CD14-positive monocyte (primary cell): ENCODE results near the gene HNRNPC. TPM values are rescaled to one million over a fixed set of nuclear protein-coding genes. Genes with fewer than 3 reads are reported as not detected.
"Not testable (repeated sequence)": the region's sequence is repeated elsewhere in the genome, so short reads cannot be mapped to it uniquely, and the experiment has no call there.

Source experiments
- DNase-seq, 3 donors: peaks; one replicate each; pipeline ENCODE4 v3.0.0-alpha.2; 2011 to 2022
- H2AFZ ChIP-seq: 2 replicates; pipeline ENCODE4 v1.6.0; 2012; ENCODE audit warnings: mild to moderate bottlenecking, low read depth, low read length, inconsistent platforms; ENCODE audit not compliant: insufficient read depth, poor library complexity, severe bottlenecking
- H3K27ac ChIP-seq, 2 donors: 1 replicate in 1 of 2; 2 replicates in 1 of 2; pipeline ENCODE4 v1.5.1; 2012 to 2013; ENCODE audit warnings: low read length in 2 of 2, control low read depth in 1 of 2, inconsistent platforms in 1 of 2, low read depth in 1 of 2, mild to moderate bottlenecking in 1 of 2
- H3K27me3 ChIP-seq, 2 donors: one replicate each; pipeline versions ENCODE4 v1.6.0 to v1.6.1; 2011 to 2013; ENCODE audit warnings: low read length in 2 of 2; ENCODE audit not compliant: control insufficient read depth in 2 of 2, insufficient read depth in 2 of 2
- H3K36me3 ChIP-seq, 2 donors: replicated peaks in 1 of 2; 1 replicate in 1 of 2; 2 replicates in 1 of 2; pipeline versions ENCODE4 v1.5.1 to v1.6.1; 2012 to 2013; ENCODE audit warnings: low read length in 2 of 2, control low read depth in 1 of 2, inconsistent platforms in 1 of 2, mild to moderate bottlenecking in 1 of 2; ENCODE audit not compliant: insufficient read depth in 2 of 2, control insufficient read depth in 1 of 2
- H3K4me1 ChIP-seq, 2 donors: 1 replicate in 1 of 2; 2 replicates in 1 of 2; pipeline versions ENCODE4 v1.5.1 to v1.6.1; 2012 to 2013; ENCODE audit warnings: low read length in 2 of 2, control low read depth in 1 of 2, inconsistent platforms in 1 of 2, mild to moderate bottlenecking in 1 of 2, moderate library complexity in 1 of 2; ENCODE audit not compliant: insufficient read depth in 2 of 2, control insufficient read depth in 1 of 2
- H3K4me2 ChIP-seq: replicated peaks from 2 replicates; pipeline ENCODE3; 2012; ENCODE audit warnings: low read length, moderate library complexity, mild to moderate bottlenecking; ENCODE audit not compliant: poor library complexity, severe bottlenecking; ENCODE audit errors: extremely low read depth
- H3K4me3 ChIP-seq, 3 experiments: fragments of 200-600 bp in 1 of 3; sonication (generic) in 1 of 3; replicated peaks in 1 of 3; 1 replicate in 2 of 3; 2 replicates in 1 of 3; pipeline ENCODE4 v1.5.1; 2011 to 2013; ENCODE audit warnings: low read length in 3 of 3, mild to moderate bottlenecking in 3 of 3, control low read depth in 2 of 3, low read depth in 2 of 3, inconsistent platforms in 1 of 3, moderate library complexity in 1 of 3
- H3K79me2 ChIP-seq: 2 replicates; pipeline ENCODE4 v1.6.0; 2012; ENCODE audit warnings: mild to moderate bottlenecking, control low read depth, inconsistent platforms, low read length, moderate library complexity; ENCODE audit not compliant: insufficient read depth
- H3K9ac ChIP-seq: 2 replicates; pipeline ENCODE4 v1.6.0; 2017; ENCODE audit warnings: low read length, mild to moderate bottlenecking; ENCODE audit not compliant: insufficient read depth, poor library complexity, severe bottlenecking
- H3K9me3 ChIP-seq, 2 donors: replicated peaks in 1 of 2; 1 replicate in 1 of 2; 2 replicates in 1 of 2; pipeline versions ENCODE4 v1.5.1 to v1.6.1; 2012 to 2013; ENCODE audit warnings: low read length in 2 of 2, control low read depth in 1 of 2; ENCODE audit not compliant: control insufficient read depth in 1 of 2, insufficient read depth in 1 of 2
- H4K20me1 ChIP-seq: 2 replicates; pipeline ENCODE4 v1.6.0; 2012; ENCODE audit warnings: mild to moderate bottlenecking, low read length, control low read depth, moderate library complexity; ENCODE audit not compliant: insufficient read depth
- H3K27ac Mint-ChIP-seq, 7 donors: one replicate each; pipeline ENCODE4 v1.8.0; 2020; ENCODE audit warnings: mild to moderate bottlenecking in 7 of 7, mixed read lengths in 7 of 7, moderate library complexity in 6 of 7, inconsistent platforms in 2 of 7
- H3K27me3 Mint-ChIP-seq, 3 donors: one replicate each; pipeline ENCODE4 v1.8.0; 2021 to 2022; ENCODE audit warnings: low read depth in 3 of 3, mild to moderate bottlenecking in 3 of 3, mixed read lengths in 3 of 3, moderate library complexity in 3 of 3, inconsistent platforms in 1 of 3
- H3K36me3 Mint-ChIP-seq, 2 donors: one replicate each; pipeline ENCODE4 v1.8.0; 2020; ENCODE audit warnings: mixed read lengths in 2 of 2, inconsistent platforms in 1 of 2, mild to moderate bottlenecking in 1 of 2
- H3K4me1 Mint-ChIP-seq: one replicate; pipeline ENCODE4 v1.8.0; 2020; ENCODE audit warnings: mild to moderate bottlenecking, mixed read lengths
- H3K4me3 Mint-ChIP-seq, 2 donors: one replicate each; pipeline ENCODE4 v1.8.0; 2020; ENCODE audit warnings: mild to moderate bottlenecking in 2 of 2, mixed read lengths in 2 of 2, moderate library complexity in 1 of 2
- H3K9me3 Mint-ChIP-seq, 7 donors: one replicate each; pipeline ENCODE4 v1.8.0; 2020 to 2022; ENCODE audit warnings: mixed read lengths in 7 of 7, mild to moderate bottlenecking in 6 of 7, moderate library complexity in 6 of 7, inconsistent platforms in 2 of 7
- WGBS: methylation state at CpG from one replicate; pipeline ENCODE4 v1.1.5; 2013; ENCODE audit warnings: missing lambda C conversion rate; ENCODE audit not compliant: insufficient coverage; 5-methylcytosine and 5-hydroxymethylcytosine counted together
- intact Hi-C, 2 donors: fragments of 100-400 bp; cut with micrococcal nuclease; formaldehyde crosslinking; loops; one replicate each; pipeline versions ENCODE4 v1.15.0 to v1.15.1; 2023
- polyA plus RNA-seq, 3 donors: library from polyadenylated mRNA; depleted of rRNA in 1 of 3; unstranded in 2 of 3; stranded (reverse) in 1 of 3; fragments of 300-500 nt in 2 of 3; fragments of >200 nt in 1 of 3; fragmentation: Illumina TruSeq in 2 of 3; gene quantifications; 1 replicate in 2 of 3; 2 replicates in 1 of 3; pipeline ENCODE4 v1.2.3, GENCODE V29; 2012 to 2021
- TF ChIP-seq, protein P1 (sequence below): fragments of 200-600 bp; IDR thresholded peaks from one replicate; pipeline ENCODE4 v1.8.0; 2022; ENCODE audit warnings: antibody characterized with exemption, mild to moderate bottlenecking

The HNRNPC gene
- polyA plus RNA-seq, 3 donors, result 391 to 609 (median 580) TPM

DNA sequence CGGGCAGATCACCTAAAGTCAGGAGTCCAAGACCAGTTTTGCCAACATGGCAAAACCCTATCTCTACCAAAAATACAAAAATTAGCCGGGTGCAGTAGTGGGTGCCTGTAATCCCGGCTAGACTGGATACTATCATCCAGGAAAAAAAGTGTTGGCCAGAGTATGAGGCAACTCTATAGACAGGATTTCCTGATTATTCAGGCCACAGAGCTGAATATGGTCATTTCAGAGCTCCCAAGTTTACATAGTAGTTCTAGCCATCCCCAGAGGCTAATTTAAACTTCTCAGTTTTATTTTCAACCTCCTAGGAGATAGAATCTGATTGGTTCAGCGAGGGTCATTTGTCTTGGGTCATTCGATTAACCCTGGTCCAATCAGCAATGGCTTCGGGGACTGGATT lies 17.9 kb upstream of the HNRNPC start:
- intact Hi-C loops, result no loop called here
- Mint-ChIP-seq H3K27me3 (peaks cover 2 to 8% (median 2%) of the 10 kb centered on the region in 3 donors), H3K9me3 (no peaks in the 10 kb centered on the region), H3K4me1 (peaks cover 1% of the 10 kb centered on the region), H3K36me3 (no peaks in the 10 kb centered on the region), H3K27ac (no peak overlapping the region), H3K4me3 (no peak overlapping the region)
- no peak overlapping the region for H3K4me2 ChIP-seq
- H3K27ac ChIP-seq, result no peak overlapping the region
- no peak overlapping the region for H2AFZ ChIP-seq
- H3K9ac ChIP-seq, result no peak overlapping the region
- DNase-seq, result no peak
- no peaks in the 10 kb centered on the region for H3K9me3 ChIP-seq
- H3K4me3 ChIP-seq, result no peak overlapping the region
- no peaks in the 10 kb centered on the region for H4K20me1 ChIP-seq
- TF ChIP-seq, protein P1, sequence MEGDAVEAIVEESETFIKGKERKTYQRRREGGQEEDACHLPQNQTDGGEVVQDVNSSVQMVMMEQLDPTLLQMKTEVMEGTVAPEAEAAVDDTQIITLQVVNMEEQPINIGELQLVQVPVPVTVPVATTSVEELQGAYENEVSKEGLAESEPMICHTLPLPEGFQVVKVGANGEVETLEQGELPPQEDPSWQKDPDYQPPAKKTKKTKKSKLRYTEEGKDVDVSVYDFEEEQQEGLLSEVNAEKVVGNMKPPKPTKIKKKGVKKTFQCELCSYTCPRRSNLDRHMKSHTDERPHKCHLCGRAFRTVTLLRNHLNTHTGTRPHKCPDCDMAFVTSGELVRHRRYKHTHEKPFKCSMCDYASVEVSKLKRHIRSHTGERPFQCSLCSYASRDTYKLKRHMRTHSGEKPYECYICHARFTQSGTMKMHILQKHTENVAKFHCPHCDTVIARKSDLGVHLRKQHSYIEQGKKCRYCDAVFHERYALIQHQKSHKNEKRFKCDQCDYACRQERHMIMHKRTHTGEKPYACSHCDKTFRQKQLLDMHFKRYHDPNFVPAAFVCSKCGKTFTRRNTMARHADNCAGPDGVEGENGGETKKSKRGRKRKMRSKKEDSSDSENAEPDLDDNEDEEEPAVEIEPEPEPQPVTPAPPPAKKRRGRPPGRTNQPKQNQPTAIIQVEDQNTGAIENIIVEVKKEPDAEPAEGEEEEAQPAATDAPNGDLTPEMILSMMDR, result no peak
- H3K79me2 ChIP-seq, result no peaks in the 10 kb centered on the region
- 89% methylated on average over 3 of the region's 6 CpGs for WGBS
- H3K4me1 ChIP-seq, result no peaks in the 10 kb centered on the region
- H3K27me3 ChIP-seq, result no peaks in the 10 kb centered on the region
- H3K36me3 ChIP-seq, result no peaks in the 10 kb centered on the region

DNA sequence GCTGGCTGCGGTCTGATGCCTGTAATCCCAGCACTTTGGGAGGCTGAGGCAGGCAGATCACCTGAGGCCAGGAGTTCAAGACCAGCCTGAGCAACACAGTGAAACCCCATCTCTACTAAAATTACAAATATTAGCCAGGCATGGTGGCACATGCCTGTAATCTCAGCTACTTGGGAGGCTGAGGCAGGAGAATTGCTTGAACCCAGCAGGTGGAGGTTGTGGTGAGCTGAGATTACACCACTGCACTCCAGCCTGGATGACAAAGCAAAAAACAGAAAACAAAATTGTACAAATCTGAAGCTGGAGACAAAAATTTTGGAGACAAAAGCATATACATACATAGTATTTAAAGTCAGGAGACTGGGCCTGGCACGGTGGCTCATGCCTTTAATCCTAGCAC lies 17.3 kb upstream of the HNRNPC start:
- H3K4me1 ChIP-seq, H3K36me3 Mint-ChIP-seq, H3K4me3 ChIP-seq, H3K4me2 ChIP-seq, H3K4me3 Mint-ChIP-seq, intact Hi-C loops, H3K27ac Mint-ChIP-seq, H3K4me1 Mint-ChIP-seq, DNase-seq, H3K36me3 ChIP-seq, H3K27ac ChIP-seq, H2AFZ ChIP-seq, H3K9ac ChIP-seq, H3K79me2 ChIP-seq, H3K27me3 Mint-ChIP-seq, H3K27me3 ChIP-seq, H3K9me3 Mint-ChIP-seq, H3K9me3 ChIP-seq, H4K20me1 ChIP-seq: not testable (repeated sequence)
- 100% methylated on average over 1 of the region's 2 CpGs for WGBS

DNA sequence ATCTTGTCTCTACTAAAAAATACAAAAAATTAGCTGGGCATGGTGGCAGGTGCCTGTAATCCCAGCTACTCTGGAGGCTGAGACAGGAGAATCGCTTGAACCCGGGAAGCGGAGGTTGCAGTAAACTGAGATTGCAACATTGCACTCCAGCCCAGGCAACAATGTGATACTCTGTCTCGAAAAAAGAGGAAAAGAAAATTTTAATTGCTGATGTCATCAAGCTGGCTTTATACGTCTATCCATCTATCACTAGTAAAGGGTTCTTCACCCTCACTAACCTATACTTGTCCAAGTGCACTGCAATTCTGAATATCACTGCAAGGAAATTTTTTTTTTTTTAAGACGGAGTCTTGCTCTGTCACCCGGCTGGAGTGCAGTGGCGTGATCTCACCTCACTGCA lies 12.7 kb upstream of the HNRNPC start:
- H3K27me3 Mint-ChIP-seq, H3K27me3 ChIP-seq, H2AFZ ChIP-seq, H3K4me3 ChIP-seq, H3K9me3 Mint-ChIP-seq, H3K36me3 Mint-ChIP-seq, H3K27ac ChIP-seq, H3K4me1 Mint-ChIP-seq, H3K4me2 ChIP-seq, H4K20me1 ChIP-seq, DNase-seq, H3K4me1 ChIP-seq, H3K4me3 Mint-ChIP-seq, H3K27ac Mint-ChIP-seq, H3K36me3 ChIP-seq, H3K79me2 ChIP-seq, intact Hi-C loops, H3K9me3 ChIP-seq, H3K9ac ChIP-seq: not testable (repeated sequence)
- WGBS, result 48% methylated on average over 3 of the region's 8 CpGs
